A375 (cell line): ENCODE results near the gene RTKN. TPM values are rescaled to one million over a fixed set of nuclear protein-coding genes. Genes with fewer than 3 reads are reported as not detected.

ENCODE experiments used
- total RNA-seq: library from RNA; depleted of rRNA; stranded (reverse); fragments of >200 nt; shearing (Covaris generic); gene quantifications from 2 replicates; pipeline ENCODE4 v1.2.3, GENCODE V29; 2014; rRNA removed

The RTKN gene, protein sequence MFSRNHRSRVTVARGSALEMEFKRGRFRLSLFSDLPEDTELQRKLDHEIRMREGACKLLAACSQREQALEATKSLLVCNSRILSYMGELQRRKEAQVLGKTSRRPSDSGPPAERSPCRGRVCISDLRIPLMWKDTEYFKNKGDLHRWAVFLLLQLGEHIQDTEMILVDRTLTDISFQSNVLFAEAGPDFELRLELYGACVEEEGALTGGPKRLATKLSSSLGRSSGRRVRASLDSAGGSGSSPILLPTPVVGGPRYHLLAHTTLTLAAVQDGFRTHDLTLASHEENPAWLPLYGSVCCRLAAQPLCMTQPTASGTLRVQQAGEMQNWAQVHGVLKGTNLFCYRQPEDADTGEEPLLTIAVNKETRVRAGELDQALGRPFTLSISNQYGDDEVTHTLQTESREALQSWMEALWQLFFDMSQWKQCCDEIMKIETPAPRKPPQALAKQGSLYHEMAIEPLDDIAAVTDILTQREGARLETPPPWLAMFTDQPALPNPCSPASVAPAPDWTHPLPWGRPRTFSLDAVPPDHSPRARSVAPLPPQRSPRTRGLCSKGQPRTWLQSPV
- total RNA-seq = 27.1 and 30.5 TPM in 2 replicates

GRCh38 chr2:74441690-74442482, at the start of gene RTKN:
Gene RTKN, minus strand, starts transcription at chr2:74441937. Its CDS starts 121 bp downstream, at chr2:74441816.

GRCh38 chr2:74482801-74483674, 41.3 kb upstream of the RTKN start, which contains the start of the genes CCDC142 and TTC31:
Gene CCDC142, minus strand, starts transcription at chr2:74482998. Its CDS starts 161 bp downstream, at chr2:74482837.
Gene TTC31, plus strand, starts transcription at chr2:74483081. Its CDS starts 15 bp downstream, at chr2:74483096.

GRCh38 chr2:74472086-74472944, 30.6 kb upstream of the RTKN start, which contains the start of gene MRPL53:
Gene MRPL53, minus strand, starts transcription at chr2:74472680. Its CDS starts 20 bp downstream, at chr2:74472660.

DNA sequence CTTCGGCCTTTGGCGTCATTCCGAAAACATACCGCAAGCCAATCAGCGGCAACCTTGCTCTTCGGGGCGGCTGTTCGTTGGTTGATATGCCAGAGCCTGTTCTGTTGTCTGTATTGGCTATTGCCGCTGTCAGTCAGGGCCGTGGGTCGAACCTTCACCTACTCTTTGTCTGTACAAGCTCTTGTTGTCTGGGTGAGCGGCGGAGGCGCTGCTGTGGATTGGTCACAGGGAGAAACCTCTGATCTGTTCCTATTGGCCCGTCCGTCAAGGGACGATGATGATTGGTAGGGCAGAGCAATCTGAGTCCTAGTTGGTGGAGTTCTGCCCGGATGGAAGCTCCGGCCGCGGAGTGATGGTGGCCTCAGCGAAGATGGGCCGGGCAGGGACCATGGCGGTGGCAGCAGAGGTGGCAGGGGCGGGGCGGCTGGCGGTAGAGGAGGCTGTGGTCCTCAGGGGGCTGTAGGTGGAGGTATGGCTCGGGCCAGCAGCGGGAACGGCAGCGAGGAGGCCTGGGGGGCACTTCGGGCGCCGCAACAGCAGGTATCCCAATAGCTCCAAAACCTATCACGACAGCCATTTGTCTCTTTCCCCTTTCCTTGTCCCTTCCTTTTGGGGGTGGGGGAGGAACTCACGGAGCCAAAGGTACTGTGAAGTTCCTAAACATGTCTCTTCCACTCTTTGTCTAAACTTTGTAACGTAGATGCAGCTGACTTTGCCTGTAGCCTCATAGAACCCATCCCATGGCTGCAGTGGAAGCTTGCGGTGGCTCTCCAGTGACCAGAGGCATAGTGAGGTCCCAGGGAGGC, 16.6 kb upstream of the RTKN start, which contains the start of gene WBP1:
WBP1 (plus strand) TSS at position 307 of the 806 bp plus-strand sequence; CDS start at position 472, 165 bp downstream.

GRCh38 chr2:74454654-74455511, 13.1 kb upstream of the RTKN start, which contains the start of gene INO80B:
Gene INO80B, plus strand, starts transcription at chr2:74455087. Its CDS starts 30 bp downstream, at chr2:74455117.

GRCh38 chr2:74421221-74421870, 20.4 kb downstream of the RTKN start, which contains the start of the genes C2orf81 and WDR54:
Gene C2orf81, minus strand, starts transcription at chr2:74421619. Its CDS starts 59 bp downstream, at chr2:74421560.
Gene WDR54, plus strand, starts transcription at chr2:74421730. Its CDS starts 424 bp downstream, at chr2:74422154.

GRCh38 chr2:74379851-74380789, 61.6 kb downstream of the RTKN start, which contains the start of gene DCTN1:
Gene DCTN1, minus strand, starts transcription at chr2:74380311. Its CDS starts 274 bp downstream, at chr2:74380037.

Other genes starting within 250 kb of the RTKN start
- 443 and 475 TPM in 2 replicates for gene MTHFD2, start 243.3 kb downstream of the RTKN start, total RNA-seq
- gene SLC4A5, start 98.5 kb downstream of the RTKN start, total RNA-seq = 0.16 TPM in 1 of 2 replicates, not detected in the other
- gene DCTN1, start 61.6 kb downstream of the RTKN start, total RNA-seq = 78.8 and 83.3 TPM in 2 replicates
- gene C2orf81, start 20.3 kb downstream of the RTKN start, total RNA-seq = 5.5 and 8.5 TPM in 2 replicates
- 119 and 142 TPM in 2 replicates for gene WDR54, start 20.2 kb downstream of the RTKN start, total RNA-seq
- 30.3 and 40.9 TPM in 2 replicates for gene INO80B, start 13.2 kb upstream of the RTKN start, total RNA-seq
- 72.6 and 93.6 TPM in 2 replicates for gene WBP1, start 16.5 kb upstream of the RTKN start, total RNA-seq
- 64.9 and 65.6 TPM in 2 replicates for gene MOGS, start 23.4 kb upstream of the RTKN start, total RNA-seq
- gene MRPL53, start 30.7 kb upstream of the RTKN start, total RNA-seq = 95.8 and 110 TPM in 2 replicates
- gene CCDC142, start 41.1 kb upstream of the RTKN start, total RNA-seq = 16.1 and 18.6 TPM in 2 replicates
- gene TTC31, start 41.1 kb upstream of the RTKN start, total RNA-seq = 33.5 and 57.6 TPM in 2 replicates
- 16.3 and 18.1 TPM in 2 replicates for gene LBX2, start 57.7 kb upstream of the RTKN start, total RNA-seq
- 28.8 and 29.3 TPM in 2 replicates for gene PCGF1, start 65.8 kb upstream of the RTKN start, total RNA-seq
- 1.8 and 2.8 TPM in 2 replicates for gene TLX2, start 72.5 kb upstream of the RTKN start, total RNA-seq
- not detected in 2 replicates for gene DQX1, start 84.3 kb upstream of the RTKN start, total RNA-seq
- gene AUP1, start 87.8 kb upstream of the RTKN start, total RNA-seq = 161 and 168 TPM in 2 replicates
- gene HTRA2, start 88.0 kb upstream of the RTKN start, total RNA-seq = 50.9 and 52.6 TPM in 2 replicates
- gene LOXL3, start 112.0 kb upstream of the RTKN start, total RNA-seq = 158 and 171 TPM in 2 replicates
- 11.1 and 11.5 TPM in 2 replicates for gene DOK1, start 112.8 kb upstream of the RTKN start, total RNA-seq
- gene M1AP, start 206.4 kb upstream of the RTKN start, total RNA-seq = 0.24 TPM in 1 of 2 replicates, not detected in the other
- 4.7 and 11.9 TPM in 2 replicates for gene SEMA4F, start 212.3 kb upstream of the RTKN start, total RNA-seq